HG02870 (cell line): Measurements from ENCODE around the gene RPAP2.
"Not testable (repeated sequence)": the region's sequence is repeated elsewhere in the genome, so short reads cannot be mapped to it uniquely, and the experiment has no call there.

Experiments used
- ATAC-seq: cut with Tn5 transposase; IDR thresholded peaks from one replicate; pipeline ENCODE4 v1.9.1; 2021; ENCODE audit warnings: mild to moderate bottlenecking, moderate library complexity; ENCODE audit not compliant: unreplicated experiment

The RPAP2 gene

GRCh38 chr1:92374223-92374622 is 75.4 kb downstream of the RPAP2 start:
- no peak for ATAC-seq

- ATAC-seq = no peak
Observed at GRCh38 chr1:92376345-92376744, 77.5 kb downstream of the RPAP2 start.

- ATAC-seq = not testable (repeated sequence)
Observed at GRCh38 chr1:92377991-92378390, 79.1 kb downstream of the RPAP2 start.

- ATAC-seq = no peak
Observed at GRCh38 chr1:92380867-92381266, 82.0 kb downstream of the RPAP2 start.

- ATAC-seq = not testable (repeated sequence)
Observed at GRCh38 chr1:92393966-92394365, 95.1 kb downstream of the RPAP2 start.

- ATAC-seq = no peak
Observed at GRCh38 chr1:92398519-92398918, 99.7 kb downstream of the RPAP2 start.

- ATAC-seq = peak; percentile 71
Observed at GRCh38 chr1:92399076-92399475, 100.2 kb downstream of the RPAP2 start.

- ATAC-seq = no peak
Observed at GRCh38 chr1:92404661-92405060, 105.8 kb downstream of the RPAP2 start.

- no peak for ATAC-seq
Observed at GRCh38 chr1:92408825-92409224, 110.0 kb downstream of the RPAP2 start.

- no peak for ATAC-seq
Observed at GRCh38 chr1:92409946-92410549, 111.2 kb downstream of the RPAP2 start.

GRCh38 chr1:92410706-92411105 is 111.8 kb downstream of the RPAP2 start:
- no peak for ATAC-seq

GRCh38 chr1:92411511-92411910 is 112.7 kb downstream of the RPAP2 start:
- ATAC-seq = no peak

GRCh38 chr1:92419642-92420041 is 120.8 kb downstream of the RPAP2 start:
- no peak for ATAC-seq

- no peak for ATAC-seq
Observed at GRCh38 chr1:92424381-92424780, 125.5 kb downstream of the RPAP2 start.

GRCh38 chr1:92425617-92426016 is 126.8 kb downstream of the RPAP2 start:
- ATAC-seq = no peak

- no peak for ATAC-seq
Observed at GRCh38 chr1:92430030-92430429, 131.2 kb downstream of the RPAP2 start.

GRCh38 chr1:92434572-92434971 is 135.7 kb downstream of the RPAP2 start:
- not testable (repeated sequence) for ATAC-seq

- ATAC-seq = no peak
Observed at GRCh38 chr1:92439291-92439690, 140.4 kb downstream of the RPAP2 start.

- ATAC-seq = no peak
Observed at GRCh38 chr1:92441316-92441696, 142.4 kb downstream of the RPAP2 start.

- no peak for ATAC-seq
Observed at GRCh38 chr1:92441697-92442342, 143.0 kb downstream of the RPAP2 start.

- no peak for ATAC-seq
Observed at GRCh38 chr1:92442351-92442750, 143.5 kb downstream of the RPAP2 start.

GRCh38 chr1:92443893-92444292 is 145.0 kb downstream of the RPAP2 start:
- ATAC-seq = no peak

GRCh38 chr1:92444351-92444750 is 145.5 kb downstream of the RPAP2 start:
- ATAC-seq = no peak
